NCI-H1436 treated with DMSO at 0.1 percent for 48 hours (cell line): ENCODE results near the gene SUOX.
"Not testable (repeated sequence)": the region's sequence is repeated elsewhere in the genome, so short reads cannot be mapped to it uniquely, and the experiment has no call there.

Source experiments
- DNase-seq: peaks from one replicate; lab custom pipeline; 2025; lab: John Stamatoyannopoulos, UW

Gene SUOX

GRCh38 chr12:55996715-55997534, at the start of gene SUOX:
Gene SUOX, plus strand, starts transcription at chr12:55997276. Its CDS starts 4,946 bp downstream, at chr12:56002222.
- peak; percentile 64 for DNase-seq

GRCh38 chr12:55955344-55955743, 41.7 kb upstream of the SUOX start:
- no peak for DNase-seq

- no peak for DNase-seq
These were observed 41.1 kb upstream of the SUOX start for GRCh38 chr12:55955800-55956508.

GRCh38 chr12:55957106-55957859, 39.8 kb upstream of the SUOX start:
- DNase-seq, result no peak

- no peak for DNase-seq
These were observed 33.3 kb upstream of the SUOX start for GRCh38 chr12:55963760-55964159.

GRCh38 chr12:55965240-55965639, 31.8 kb upstream of the SUOX start:
- DNase-seq, result no peak

GRCh38 chr12:55965941-55966407, 31.1 kb upstream of the SUOX start, which contains the start of gene PMEL:
Gene PMEL, minus strand, starts transcription at chr12:55966042. Its CDS starts 31 bp downstream, at chr12:55966011.
- no peak for DNase-seq

- no peak for DNase-seq
These were observed 30.4 kb upstream of the SUOX start, which contains the start of gene CDK2 for GRCh38 chr12:55966408-55967281. Gene CDK2, plus strand, starts transcription at chr12:55966830. Its CDS starts 179 bp downstream, at chr12:55967009.

- no peak for DNase-seq
These were observed 27.7 kb upstream of the SUOX start for GRCh38 chr12:55969356-55969755.

- no peak for DNase-seq
These were observed 26.3 kb upstream of the SUOX start for GRCh38 chr12:55970775-55971174.

GRCh38 chr12:55972042-55972441, 25.0 kb upstream of the SUOX start:
- no peak for DNase-seq

- no peak for DNase-seq
These were observed 24.6 kb upstream of the SUOX start for GRCh38 chr12:55972456-55972855.

- no peak for DNase-seq
These were observed 24.0 kb upstream of the SUOX start for GRCh38 chr12:55972911-55973598.

- DNase-seq, result peak; percentile 100
These were observed 23.3 kb upstream of the SUOX start, which contains the start of gene RAB5B for GRCh38 chr12:55973599-55974307. Gene RAB5B, plus strand, starts transcription at chr12:55974078. Its CDS starts 12,883 bp downstream, at chr12:55986961.

- DNase-seq, result peak; percentile 2
These were observed 22.8 kb upstream of the SUOX start for GRCh38 chr12:55974308-55974730.

- no peak for DNase-seq
These were observed 18.7 kb upstream of the SUOX start for GRCh38 chr12:55978393-55978792.

GRCh38 chr12:55979069-55979468, 18.0 kb upstream of the SUOX start:
- DNase-seq, result no peak

GRCh38 chr12:55981882-55982281, 15.2 kb upstream of the SUOX start:
- not testable (repeated sequence) for DNase-seq

GRCh38 chr12:55982319-55982936, 14.6 kb upstream of the SUOX start:
- no peak for DNase-seq
